HG03108 (cell line): ENCODE results near the gene FAHD1.

Source experiments
- ATAC-seq: cut with Tn5 transposase; IDR thresholded peaks from one replicate; pipeline ENCODE4 v1.9.1; 2021; ENCODE audit warnings: moderate library complexity; ENCODE audit not compliant: unreplicated experiment

FAHD1 gene

DNA sequence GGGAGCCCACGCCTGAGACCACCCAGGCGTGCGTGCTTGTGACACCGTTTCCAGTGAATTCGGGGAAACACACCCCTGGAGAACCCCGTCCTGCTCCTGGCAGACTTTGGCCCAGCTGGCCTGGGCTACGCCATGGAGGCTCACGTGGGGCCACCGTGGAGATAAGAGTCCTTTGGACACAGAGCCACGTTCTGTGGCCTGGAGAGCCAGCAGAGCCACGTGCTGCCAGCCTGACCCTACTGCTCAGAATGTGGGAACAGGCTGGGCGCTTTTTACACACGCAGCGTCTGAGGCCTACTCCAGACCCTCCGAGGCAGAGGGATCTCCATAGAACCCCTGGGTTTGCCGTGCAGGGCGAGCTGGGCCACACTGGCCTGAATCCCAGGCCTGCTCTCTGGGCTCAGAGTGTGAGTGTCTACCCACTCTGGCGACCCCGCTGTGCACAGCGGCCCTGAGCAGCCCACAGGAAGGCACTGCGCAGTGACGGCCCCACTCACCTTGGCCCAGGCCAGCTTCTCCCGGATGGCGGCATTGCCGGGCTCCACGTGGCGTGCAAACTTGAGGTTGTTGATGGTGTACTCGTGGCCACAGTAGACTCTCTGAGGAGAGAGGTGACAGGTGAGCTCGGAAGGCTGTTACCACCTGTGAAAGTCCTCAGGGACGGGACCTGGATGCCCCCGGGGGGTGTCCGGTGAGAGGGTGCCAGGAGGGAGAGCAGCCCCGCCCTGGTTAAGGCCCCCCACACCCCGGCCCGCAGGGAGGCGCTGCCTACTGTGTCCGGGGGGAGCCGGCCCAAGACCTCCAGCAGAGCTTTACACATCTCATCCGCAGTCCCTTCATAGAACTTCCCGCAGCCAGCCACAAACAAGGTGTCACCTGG, 10.4 kb upstream of the FAHD1 start:
- no peak for ATAC-seq

- ATAC-seq, result no peak
Measured at GRCh38 chr16:1817276-1817589, 9.8 kb upstream of the FAHD1 start.

GRCh38 chr16:1817716-1818115, 9.3 kb upstream of the FAHD1 start:
- no peak for ATAC-seq

GRCh38 chr16:1818204-1818872, 8.7 kb upstream of the FAHD1 start:
- no peak for ATAC-seq

DNA sequence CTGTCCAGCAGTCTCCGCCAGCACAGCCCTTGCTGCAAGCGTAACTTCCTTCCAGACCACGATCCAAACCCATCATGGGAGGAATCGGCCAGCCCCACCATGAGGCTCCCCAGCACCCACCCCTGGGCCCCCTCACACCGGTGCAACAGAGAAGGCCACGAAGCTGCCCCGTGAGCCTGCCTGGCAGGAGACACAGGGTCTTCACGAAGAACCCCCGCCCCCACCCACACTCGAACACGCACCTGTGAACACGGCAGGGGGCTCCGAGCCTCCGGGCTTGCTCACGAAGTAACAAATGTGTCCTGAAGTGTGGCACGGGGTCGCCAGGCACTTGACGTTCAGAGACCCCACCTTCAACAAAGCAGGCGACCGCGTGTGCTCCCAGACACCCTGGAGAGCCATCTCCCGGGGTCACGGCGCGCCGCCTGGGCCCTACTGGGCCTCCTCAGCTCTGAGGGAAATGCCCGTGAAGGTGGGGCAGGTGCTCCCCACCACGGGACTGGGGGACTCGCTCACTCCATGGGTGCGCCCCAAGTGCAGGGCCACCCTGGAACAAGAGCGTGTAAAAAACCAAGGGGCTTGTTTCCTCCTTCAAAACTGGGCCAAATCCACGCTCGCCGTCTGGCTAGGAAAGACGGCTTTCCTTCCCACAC, 8.0 kb upstream of the FAHD1 start:
- ATAC-seq, result no peak

- ATAC-seq, result no peak
Measured at GRCh38 chr16:1819611-1820010, 7.4 kb upstream of the FAHD1 start.

DNA sequence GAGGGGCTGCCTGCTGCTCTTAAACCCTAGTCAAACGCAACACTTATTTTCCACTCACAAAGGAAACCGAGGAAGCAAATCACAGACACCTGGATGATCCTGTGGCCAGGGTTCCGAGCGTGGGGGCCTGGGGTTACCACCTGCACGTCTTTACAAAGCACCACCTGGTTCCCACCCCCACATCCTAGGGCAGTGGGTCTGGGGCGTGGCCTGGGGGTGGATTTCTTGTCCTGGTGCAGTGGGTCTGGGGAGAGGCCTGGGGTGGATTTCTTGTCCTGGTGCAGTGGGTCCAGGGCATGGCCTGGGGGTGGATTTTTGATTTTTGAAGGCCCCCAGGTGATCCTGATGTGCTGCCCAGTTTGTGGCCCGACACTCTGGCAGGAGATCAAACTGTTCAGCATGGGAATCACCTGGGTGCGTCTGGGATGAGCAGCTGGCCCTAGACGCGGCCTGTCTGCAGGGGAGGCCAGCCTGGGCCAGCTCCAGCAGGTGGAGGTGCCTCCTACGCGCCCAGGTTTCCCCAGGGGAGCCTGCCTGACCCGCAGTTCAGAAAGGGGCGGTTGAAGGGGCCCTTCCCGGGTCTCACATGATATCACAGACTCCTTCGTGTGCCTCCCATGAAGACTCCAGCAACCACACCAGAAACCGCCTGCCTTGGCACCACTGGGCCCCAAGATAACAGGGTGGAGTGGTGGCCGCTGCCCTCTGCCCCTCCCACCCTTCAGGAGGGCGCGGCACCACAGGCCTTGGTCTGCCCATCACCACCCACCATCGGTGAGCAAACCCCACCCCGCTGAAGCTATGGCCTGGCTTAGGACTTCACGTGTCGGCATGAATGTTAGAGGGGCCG, 6.7 kb upstream of the FAHD1 start:
- no peak for ATAC-seq

GRCh38 chr16:1820946-1821290, 6.1 kb upstream of the FAHD1 start:
- no peak for ATAC-seq

DNA sequence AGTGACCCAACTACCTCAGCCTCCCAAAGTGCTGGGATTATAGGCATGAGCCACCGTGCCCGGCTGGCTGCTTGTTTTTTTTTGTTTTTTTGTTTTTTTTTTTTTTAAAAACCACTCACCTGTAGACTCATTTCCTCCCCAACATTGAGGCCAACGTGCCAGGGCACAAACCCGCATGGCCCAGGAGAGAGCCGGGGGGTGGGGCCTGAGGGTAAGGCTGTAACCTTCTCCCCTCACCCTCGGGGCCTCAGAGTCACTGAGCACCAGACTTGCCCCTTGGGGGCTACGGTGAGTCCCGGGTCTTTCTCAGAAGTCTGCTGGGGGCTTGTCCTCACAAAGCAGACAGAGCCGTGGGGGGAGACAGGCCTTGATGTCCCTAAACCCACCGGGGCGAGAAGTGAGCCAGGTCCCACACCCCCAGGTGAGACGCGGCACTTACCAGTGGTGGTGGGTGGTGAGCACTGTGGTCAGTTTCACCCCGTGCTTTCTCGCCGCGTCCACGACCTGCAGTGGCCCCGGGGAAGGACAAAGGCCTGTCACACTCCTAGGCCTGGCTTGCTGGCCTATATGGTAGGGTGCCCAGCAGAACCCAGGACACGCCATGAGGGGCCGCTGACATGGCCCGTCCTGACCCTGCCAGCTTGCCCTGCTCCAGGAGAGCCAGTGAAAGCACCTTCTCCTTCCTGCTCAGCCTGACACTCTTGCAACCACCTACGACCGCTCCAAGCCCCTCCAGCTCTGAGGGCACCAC, 5.0 kb upstream of the FAHD1 start:
- ATAC-seq, result no peak

DNA sequence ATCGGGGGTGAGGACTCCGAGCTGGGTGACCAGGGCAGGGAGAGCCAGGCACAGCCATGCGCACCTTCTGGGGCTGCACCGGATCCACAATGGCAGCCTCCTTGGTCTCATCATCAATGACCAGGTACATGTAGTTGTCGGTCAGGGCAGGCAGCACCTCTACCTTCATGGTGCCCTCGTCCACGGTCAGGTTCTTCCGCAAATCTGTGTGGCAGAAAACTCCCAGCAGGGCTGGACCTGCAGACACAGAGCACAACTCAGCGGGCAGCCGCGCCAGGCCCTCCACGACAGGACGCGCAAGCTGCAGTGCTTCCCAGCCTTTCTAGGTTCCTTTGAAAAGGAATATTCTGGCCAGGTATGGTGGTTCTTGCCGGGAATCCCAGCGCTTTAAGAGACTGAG, 4.2 kb upstream of the FAHD1 start:
- ATAC-seq, result no peak

DNA sequence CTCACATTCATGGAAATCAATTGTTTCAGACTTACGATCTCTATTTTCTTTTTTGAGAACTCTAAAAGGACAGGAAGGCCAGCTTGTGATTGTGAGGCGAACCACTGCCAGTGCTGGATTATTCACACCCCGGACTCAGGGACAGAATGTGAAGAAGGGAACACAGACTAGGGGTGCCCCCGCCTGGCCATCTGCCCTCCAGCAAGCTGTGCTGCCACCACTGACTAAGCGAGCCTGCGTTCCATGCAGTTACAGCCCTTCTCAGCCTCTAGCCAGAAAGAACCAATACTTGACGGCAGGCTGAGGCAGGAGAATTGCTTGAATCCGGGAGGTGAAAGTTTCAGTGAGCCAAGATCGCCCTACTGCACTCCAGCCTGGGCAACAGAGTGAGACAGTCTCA, 3.2 kb upstream of the FAHD1 start:
- ATAC-seq, result no peak

DNA sequence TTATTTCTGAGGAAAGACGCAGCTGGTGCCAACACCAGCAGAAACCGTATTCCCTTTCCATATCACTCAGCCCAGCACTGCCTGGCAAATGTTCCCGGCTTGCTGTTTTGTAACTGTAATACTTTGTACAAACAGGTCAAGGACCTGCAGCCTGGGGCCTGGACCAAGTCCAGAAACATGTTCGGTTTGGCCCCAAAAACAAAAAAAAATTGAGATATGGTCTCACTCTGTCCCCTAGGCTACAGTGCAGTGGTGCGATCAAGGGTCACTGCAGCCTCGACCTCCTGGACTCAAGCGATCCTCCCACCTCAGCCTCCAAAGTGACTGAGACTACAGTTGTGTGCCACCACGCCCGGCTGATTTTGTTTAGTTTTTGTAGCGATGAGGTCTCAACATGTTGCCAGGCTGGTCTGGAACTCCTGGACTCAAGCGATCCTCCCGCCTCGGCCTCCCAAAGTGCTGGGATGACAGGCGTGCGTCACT, 1.6 kb upstream of the FAHD1 start:
- ATAC-seq, result no peak

DNA sequence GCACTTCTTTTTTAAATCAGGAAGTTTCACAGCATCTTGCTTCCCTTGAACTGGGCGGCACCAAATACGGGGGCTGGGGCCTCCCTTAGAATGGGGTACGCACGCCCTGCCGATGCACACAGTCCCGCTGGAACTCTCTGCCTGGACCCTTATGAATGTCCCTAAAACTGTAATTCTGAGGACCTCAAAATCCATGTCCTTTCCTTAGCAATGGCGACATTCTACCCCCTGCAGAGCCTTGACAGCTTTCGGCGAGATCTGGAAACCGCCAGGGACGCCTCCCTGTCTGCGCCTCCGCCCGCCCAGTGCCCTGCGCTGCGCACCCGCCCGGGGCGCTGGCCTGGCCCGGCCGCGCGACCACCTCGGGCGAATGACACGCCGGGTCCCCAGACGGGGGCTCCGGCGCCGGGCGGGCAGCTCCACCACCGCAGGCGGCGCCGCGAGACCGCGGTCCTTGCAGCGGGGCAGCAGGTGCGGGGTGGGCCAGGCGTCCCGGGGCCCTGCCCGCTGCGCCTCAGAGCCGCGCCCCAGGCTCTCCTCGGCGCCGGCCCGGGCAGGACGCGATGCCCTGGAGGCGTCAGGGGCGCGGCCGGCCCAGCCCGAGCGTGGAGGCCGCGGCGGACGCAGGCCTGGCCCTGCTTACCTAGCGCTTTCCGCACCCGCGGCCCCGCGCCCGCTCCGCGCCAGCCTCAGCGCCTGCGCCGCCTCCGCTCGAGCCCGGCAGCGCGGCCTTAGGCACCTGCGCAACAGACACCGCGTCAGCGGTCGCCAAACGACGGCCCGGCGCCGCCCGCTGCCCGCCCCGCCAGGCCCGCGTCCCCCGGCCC, 929 bp upstream of the FAHD1 start:
- peak; percentile 45 for ATAC-seq

DNA sequence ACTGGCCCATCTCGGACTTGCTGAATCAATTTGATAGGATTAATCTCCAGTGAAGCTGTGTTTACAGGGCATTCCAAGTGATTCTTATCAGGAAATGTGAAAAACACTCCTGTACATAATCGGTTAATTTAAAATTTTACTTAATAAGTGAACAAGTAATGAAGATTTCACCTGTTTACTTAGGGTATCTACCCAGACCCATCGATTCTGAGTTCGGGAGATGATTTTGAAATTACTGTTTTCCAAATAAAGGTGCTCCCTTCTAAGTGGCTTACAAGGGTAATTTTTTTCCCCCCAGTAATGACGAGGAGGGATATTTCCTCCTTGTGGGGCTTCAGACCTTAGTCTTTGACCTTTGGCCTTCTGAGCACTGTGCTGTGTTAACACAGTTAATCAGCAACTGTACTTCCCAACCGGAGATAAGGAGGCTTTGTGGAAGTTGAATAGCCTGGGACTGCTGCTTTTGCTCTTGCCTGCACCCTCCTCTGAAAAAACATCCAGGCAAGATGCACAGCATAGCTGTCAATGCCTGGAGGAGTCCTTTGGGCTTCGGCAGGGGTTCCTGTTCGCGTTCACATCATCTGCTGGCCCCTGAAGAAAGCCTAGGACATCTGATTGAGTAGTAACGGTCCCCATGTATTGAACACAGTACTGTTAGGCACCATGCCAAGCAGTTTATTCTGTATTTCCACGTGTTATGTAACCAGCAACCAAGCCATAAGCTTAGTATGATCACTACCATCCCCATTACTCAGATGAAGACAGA, 1.8 kb downstream of the FAHD1 start:
- ATAC-seq, result no peak

DNA sequence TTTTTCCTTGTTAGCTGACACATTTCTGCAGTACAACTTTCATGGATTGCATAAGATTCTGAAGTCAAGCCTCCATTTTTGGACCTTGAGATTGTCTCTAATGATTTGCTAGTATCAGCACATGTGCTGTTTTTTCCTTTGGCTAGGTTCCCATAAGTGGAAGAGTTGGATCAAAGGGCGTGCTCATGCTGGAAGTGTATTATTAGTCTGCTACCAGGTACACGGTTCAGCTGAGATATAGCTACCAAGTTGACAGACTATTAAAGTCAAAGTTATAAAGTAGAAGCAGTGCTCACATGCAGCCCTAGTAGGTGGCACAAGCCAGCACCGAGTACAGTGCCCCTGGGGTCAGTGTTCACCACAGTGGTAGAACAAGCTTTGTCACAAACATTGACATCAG, 3.2 kb downstream of the FAHD1 start:
- no peak for ATAC-seq

DNA sequence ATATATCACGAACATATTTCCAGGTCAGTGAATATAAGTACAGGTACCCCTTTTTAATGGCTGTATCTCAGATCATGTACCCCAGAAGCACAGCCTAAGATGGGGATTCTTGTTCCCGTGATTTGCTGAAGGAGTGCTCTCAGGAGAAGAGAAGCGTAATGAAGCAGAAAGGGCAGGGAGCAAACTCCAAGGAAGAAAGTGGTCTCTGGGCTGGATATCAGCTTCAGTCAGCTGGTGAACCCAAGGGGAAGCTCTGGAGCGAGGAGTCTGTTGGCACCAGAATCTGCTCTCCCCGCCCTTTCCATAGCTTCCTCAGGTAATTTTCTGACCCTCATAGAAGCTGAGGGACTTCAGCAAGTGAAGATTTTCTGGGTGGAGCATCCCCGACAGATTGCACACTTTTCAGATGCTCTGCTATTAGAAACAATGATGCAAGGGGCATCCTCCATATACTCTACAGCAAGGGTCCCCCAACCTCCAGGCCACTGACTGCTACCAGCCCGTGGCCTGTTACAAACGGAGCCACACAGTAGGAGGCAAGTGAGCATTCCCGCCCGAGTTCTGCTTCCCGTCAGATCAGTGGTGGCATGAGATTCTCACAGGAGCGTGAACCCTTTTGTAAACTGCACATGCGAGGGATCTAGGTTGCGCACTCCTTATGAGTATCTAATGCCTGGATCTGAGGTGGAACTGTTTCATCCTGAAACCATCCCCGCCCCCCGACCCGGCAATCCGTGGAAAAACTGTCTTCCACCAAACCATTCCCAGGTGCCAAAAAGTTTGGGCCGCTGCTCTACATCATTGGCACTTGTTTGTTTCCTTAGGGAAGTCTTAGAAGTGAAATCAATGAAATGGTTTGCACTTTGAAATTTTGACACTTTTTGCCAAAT, 4.4 kb downstream of the FAHD1 start:
- ATAC-seq, result no peak

DNA sequence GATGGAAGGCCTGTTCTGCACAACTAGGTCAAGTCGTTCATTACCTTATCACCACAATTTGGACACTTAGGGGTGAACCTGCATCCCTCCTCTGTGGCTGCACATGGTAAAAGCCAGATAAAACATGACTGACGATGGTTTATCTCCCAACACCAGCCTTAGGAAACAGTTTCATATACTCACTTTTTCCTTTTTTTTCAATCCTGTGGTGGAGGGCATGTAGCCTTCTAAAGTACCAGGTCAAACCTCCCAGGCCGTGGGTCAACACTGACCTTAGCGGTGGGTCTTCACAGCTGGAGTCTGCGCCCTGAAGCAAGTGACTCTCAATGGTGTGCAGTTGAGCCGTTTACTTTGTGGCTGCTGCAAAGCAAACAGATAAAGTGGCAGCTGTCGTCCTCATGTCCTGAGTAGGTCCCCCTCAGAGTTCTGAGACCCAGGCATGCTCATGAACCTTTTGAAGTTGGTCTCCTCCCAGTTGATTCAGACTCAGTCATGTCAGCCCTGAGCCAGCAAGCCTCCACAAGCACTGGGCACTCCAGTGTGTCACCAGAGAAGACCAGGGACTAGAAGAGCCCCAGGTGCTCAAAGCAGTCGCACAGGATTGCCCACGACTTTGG, 5.9 kb downstream of the FAHD1 start:
- ATAC-seq, result no peak
